K562 (cell line): ENCODE results near the gene LY6G6F. TPM values are rescaled to one million over a fixed set of nuclear protein-coding genes. Genes with fewer than 3 reads are reported as not detected.

Experiments used
- CBX5 ChIP-seq: IDR thresholded peaks from 2 replicates; pipeline ENCODE4 v1.6.1; 2014; ENCODE audit warnings: low read depth, borderline replicate concordance
- DIDO1 ChIP-seq: fragments of 450-650 bp; IDR thresholded peaks from 2 replicates; pipeline ENCODE4 v1.6.1; 2016; ENCODE audit warnings: low read depth, missing biosample characterization, missing genetic modification characterization
- EGR1 ChIP-seq: fragments of 450-650 bp; conservative IDR thresholded peaks from 2 replicates; pipeline ENCODE4 v1.6.1; 2017; ENCODE audit warnings: mild to moderate bottlenecking
- FOXK1 ChIP-seq: sonication (generic); formaldehyde crosslinking; IDR thresholded peaks from 2 replicates; pipeline ENCODE4 v1.8.0; 2022; ENCODE audit warnings: missing genetic modification reagents, mild to moderate bottlenecking, borderline replicate concordance
- JUND ChIP-seq, 2 experiments: IDR thresholded peaks; 2 replicates in 1 of 2; 3 replicates in 1 of 2; pipeline ENCODE4 v1.6.1; 2011; ENCODE audit warnings: borderline replicate concordance in 2 of 2, low read depth in 2 of 2, low read length in 2 of 2, improper control_type of control experiment in 1 of 2, missing biosample characterization in 1 of 2, missing genetic modification characterization in 1 of 2, missing genetic modification reagents in 1 of 2
- ZEB2 ChIP-seq: fragments of 450-650 bp; IDR thresholded peaks from 2 replicates; pipeline ENCODE4 v1.6.1; 2016
- ZNF311 ChIP-seq: fragments of 250-450 bp; sonication (Bioruptor Pico); IDR thresholded peaks from 2 replicates; pipeline ENCODE4 v1.4.0; 2020; ENCODE audit warnings: mild to moderate bottlenecking, moderate library complexity
- ZNF408 ChIP-seq: fragments of 250-450 bp; sonication (Bioruptor Pico); IDR thresholded peaks from 2 replicates; pipeline ENCODE4 v1.4.0; 2020; ENCODE audit warnings: low read depth, mild to moderate bottlenecking, moderate library complexity
- polyA plus RNA-seq, 8 experiments: library from polyadenylated mRNA; depleted of rRNA in 4 of 8; stranded (reverse) in 5 of 8; unstranded in 3 of 8; fragments of >200 nt; fragmentation: Nextera tagmentation in 2 of 8; fragmentation: Illumina TruSeq in 1 of 8; extraction: Ambion mirVana in 2 of 8; extraction: Trizol in 1 of 8; gene quantifications; 2 replicates each; pipeline versions ENCODE4 v1.2.1 to v1.2.3, GENCODE V29; 2011 to 2014; ENCODE audit warnings: inconsistent platforms in 1 of 8, missing spikeins in 1 of 8
- total RNA-seq, 7 experiments: library from RNA; depleted of rRNA in 6 of 7; stranded (reverse); fragments of >200 nt in 6 of 7; fragmentation: Illumina TruSeq in 2 of 7; extraction: Trizol in 2 of 7; gene quantifications; 2 replicates each; pipeline versions ENCODE4 v1.2.1 to v1.2.3, GENCODE V29; 2011 to 2021; ENCODE audit warnings: low replicate concordance in 1 of 7
- TF ChIP-seq, protein P1 (sequence below), 2 experiments: fragments of 450-650 bp; IDR thresholded peaks; 2 replicates each; pipeline ENCODE4 v1.6.1; 2016
- TF ChIP-seq, protein P2 (sequence below): fragments of 250-450 bp; sonication (Bioruptor Pico); IDR thresholded peaks from 2 replicates; pipeline ENCODE4 v1.8.0; 2021; ENCODE audit warnings: borderline replicate concordance, mild to moderate bottlenecking, moderate library complexity; ENCODE audit not compliant: poor library complexity, severe bottlenecking
- TF ChIP-seq, protein P3 (sequence below): fragments of 450-650 bp; IDR thresholded peaks from 2 replicates; pipeline ENCODE4 v1.6.1; 2017; ENCODE audit warnings: antibody characterized with exemption, mild to moderate bottlenecking

The LY6G6F gene
- total and polyA plus RNA-seq, 9 of the 15 experiments (the other 6 are each of a cell fraction or from before 2014, with no cell fraction given) = 0.14 to 0.50 (median 0.28) TPM; not detected in 2

DNA sequence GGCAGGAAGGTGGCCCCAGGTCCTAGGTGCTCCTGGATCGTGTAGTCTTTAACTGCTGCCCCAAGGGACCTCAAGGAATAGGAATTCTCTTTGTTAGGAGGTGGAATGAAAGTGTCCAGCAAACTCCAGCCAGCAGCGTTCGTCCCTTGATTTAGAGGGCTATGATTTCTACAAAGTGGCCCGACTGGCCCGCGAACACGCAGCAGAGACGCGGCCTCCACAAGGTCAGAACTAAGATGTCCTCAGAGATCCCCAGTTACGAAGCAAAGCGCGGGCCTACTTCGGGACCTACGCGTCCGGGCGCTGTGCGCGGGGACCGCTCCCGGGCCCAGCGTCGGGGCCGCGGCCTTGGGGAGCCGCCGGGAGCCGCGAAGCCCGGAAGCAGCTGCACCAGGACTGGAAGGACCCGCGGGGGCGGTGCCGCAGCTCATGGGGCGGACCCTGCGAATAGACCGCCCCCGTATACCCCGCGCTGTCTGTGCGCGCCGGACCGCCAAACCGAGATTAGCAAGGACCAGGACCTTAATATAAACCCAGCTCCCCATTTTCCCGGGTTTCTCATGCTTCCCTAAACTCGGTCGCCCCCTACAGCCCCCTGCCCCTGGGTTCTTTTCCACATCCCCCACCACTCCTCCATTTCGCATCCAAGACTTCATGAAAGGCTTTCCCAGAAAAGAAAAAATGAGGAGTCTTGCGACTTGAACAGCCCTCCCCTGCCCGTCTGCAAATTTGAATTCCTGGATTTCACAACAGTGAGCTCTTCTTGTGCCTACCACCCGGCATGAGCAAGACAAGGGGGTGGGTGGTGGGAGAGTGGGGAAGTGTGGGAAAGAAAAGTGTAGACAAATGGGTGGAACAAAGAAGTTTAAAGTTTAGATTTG, 46.0 kb upstream of the LY6G6F start, which contains the start of gene C6orf47 (continued):
- TF ChIP-seq, protein P1, sequence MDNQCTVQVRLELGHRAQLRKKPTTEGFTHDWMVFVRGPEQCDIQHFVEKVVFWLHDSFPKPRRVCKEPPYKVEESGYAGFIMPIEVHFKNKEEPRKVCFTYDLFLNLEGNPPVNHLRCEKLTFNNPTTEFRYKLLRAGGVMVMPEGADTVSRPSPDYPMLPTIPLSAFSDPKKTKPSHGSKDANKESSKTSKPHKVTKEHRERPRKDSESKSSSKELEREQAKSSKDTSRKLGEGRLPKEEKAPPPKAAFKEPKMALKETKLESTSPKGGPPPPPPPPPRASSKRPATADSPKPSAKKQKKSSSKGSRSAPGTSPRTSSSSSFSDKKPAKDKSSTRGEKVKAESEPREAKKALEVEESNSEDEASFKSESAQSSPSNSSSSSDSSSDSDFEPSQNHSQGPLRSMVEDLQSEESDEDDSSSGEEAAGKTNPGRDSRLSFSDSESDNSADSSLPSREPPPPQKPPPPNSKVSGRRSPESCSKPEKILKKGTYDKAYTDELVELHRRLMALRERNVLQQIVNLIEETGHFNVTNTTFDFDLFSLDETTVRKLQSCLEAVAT (IDR thresholded peaks at IDR 0.05) = no peak; a peak in 1 of 4 replicates
- TF ChIP-seq JUND (IDR thresholded peaks at IDR 0.05; ENCODE audit: borderline replicate concordance, low read depth, low read length) (peak; percentile 75), JUND (tag; IDR thresholded peaks at IDR 0.05; ENCODE audit: borderline replicate concordance, low read depth, low read length) (peak; percentile 62; the same call in 1 of the 3 replicates), DIDO1 (tag) (peak; percentile 23; the same call in 1 of the 2 replicates), ZNF311 (CRISPR knock-in tag) (no peak), ZNF408 (CRISPR knock-in tag) (no peak), FOXK1 (CRISPR knock-in tag) (no peak), CBX5 (no peak), EGR1 (no peak), ZEB2 (0 out of 2 replicates have a peak, but pooled peaks have one; percentile 10)
- TF ChIP-seq, protein P2, sequence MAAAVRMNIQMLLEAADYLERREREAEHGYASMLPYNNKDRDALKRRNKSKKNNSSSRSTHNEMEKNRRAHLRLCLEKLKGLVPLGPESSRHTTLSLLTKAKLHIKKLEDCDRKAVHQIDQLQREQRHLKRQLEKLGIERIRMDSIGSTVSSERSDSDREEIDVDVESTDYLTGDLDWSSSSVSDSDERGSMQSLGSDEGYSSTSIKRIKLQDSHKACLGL = peak; percentile 45
- TF ChIP-seq, protein P3, sequence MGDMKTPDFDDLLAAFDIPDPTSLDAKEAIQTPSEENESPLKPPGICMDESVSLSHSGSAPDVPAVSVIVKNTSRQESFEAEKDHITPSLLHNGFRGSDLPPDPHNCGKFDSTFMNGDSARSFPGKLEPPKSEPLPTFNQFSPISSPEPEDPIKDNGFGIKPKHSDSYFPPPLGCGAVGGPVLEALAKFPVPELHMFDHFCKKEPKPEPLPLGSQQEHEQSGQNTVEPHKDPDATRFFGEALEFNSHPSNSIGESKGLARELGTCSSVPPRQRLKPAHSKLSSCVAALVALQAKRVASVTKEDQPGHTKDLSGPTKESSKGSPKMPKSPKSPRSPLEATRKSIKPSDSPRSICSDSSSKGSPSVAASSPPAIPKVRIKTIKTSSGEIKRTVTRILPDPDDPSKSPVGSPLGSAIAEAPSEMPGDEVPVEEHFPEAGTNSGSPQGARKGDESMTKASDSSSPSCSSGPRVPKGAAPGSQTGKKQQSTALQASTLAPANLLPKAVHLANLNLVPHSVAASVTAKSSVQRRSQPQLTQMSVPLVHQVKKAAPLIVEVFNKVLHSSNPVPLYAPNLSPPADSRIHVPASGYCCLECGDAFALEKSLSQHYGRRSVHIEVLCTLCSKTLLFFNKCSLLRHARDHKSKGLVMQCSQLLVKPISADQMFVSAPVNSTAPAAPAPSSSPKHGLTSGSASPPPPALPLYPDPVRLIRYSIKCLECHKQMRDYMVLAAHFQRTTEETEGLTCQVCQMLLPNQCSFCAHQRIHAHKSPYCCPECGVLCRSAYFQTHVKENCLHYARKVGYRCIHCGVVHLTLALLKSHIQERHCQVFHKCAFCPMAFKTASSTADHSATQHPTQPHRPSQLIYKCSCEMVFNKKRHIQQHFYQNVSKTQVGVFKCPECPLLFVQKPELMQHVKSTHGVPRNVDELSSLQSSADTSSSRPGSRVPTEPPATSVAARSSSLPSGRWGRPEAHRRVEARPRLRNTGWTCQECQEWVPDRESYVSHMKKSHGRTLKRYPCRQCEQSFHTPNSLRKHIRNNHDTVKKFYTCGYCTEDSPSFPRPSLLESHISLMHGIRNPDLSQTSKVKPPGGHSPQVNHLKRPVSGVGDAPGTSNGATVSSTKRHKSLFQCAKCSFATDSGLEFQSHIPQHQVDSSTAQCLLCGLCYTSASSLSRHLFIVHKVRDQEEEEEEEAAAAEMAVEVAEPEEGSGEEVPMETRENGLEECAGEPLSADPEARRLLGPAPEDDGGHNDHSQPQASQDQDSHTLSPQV = no peak
